ENCODE data around the gene COLEC11.

COLEC11 gene

DNA sequence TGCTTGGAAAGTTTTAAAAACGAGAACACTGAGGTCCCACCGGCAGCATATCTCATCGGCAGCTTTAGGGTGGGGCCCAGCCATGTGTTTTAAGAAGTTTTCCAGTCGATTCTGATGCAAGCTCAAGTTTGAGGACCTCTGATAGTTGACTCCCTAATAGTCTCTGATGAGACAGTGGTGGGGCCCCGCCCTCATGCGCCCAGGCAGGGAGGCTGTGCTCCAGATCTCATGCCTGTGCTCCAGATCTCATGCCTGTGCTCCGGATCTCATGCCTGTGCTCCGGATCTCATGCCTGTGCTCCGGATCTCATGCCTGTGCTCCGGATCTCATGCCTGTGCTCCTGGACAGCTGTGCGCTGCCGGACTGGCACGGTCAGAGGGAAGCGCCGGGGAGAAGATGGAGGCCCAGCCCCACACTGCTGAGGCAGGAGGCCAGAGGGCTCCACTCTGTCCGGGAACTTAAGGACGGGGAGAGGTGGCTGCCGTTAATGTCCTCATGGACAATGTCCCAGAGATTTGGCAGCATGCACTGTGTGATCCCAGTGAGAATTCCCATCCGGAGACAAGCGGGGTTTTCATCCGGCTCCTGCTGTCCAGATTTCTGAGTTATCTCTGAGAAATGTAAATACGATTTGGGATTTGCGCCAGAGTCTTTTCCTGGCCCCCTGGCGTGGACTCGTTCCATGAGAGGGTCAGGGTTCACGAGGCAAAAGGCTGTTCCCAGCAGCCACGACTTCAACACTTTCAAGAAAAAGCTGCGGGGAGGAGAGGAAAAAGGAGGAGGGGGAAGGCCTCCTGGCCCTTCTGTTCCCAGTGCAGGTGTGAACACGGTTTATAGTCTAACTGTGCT, 9.4 kb upstream of the COLEC11 start:
- DNase-seq = no peak

DNA sequence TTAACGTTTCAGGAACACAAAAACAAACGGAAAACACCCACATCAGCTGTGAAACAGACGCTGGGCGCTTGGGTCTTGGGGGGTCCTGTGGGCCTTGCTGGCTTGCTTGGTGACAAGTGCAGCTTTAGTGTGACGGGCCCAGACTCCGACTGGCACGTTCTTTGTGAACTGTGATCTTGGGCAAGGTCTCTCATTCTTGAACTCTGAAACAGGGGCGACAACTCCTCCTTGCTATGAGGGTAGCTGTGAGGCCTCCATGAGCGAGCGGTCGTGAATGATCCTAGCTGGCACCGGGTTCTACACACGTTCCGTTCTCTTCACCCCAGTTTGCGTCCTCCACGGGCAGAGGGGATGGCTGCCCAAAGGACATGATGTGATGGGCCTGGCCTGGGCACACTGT, 8.7 kb upstream of the COLEC11 start:
- DNase-seq = no peak

DNA sequence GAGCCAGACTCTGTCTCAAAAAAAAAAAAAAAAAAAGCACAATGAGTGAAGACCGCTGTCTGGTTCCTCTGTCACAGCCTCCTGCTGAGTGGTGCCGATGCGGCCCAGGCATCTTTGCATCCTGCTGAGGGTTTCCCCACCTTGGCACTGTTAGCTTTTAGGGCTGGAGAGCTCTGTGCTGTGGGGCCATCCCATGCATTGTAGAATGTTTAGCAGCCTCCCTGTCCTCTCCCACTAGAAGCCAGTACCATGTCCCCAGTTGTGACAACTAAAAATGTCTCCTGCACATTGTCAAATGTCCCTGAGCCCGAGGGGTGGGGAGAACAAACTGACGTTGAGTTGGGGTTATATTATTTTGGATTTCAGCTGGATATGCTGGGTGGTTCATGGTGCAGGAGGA, 7.9 kb upstream of the COLEC11 start:
- DNase-seq = no peak

DNA sequence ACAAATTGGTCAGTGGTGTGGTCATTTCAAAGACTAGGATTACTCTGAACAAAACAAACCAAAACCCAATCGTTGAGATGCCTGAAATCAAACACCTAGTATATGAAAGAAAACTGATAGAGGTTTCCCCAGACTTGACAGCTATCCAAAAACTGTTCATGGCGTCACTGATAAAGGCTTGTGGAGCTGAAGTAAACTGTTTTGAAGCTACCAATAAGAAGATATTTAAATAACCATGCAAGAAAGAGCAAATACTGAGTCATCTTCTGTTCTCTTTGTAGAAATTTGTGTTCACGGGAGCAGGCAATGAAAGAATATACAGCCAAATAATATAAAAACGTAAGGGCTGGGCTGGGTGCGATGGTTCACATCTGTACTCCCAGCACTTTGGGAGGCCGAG, 7.5 kb upstream of the COLEC11 start:
- no peak for DNase-seq

DNA sequence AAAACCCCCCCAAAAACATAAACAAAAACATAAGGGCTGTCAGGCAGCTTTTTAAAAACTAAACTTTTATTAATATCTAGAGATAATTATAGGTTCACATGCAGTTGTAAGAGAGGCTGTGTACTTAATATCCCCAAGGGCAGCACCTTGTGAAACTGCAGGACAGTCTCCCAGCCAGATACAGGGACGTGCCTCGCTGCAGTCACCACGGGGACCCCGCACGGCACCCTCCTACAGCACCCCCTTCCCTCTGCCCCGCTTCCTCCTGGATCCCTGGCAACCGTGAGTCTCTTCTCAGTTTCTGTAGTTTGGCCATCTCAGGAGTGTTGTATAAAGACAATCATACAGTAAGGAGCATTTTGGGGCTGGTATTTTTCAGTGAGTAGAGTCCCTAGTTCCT, 6.8 kb upstream of the COLEC11 start:
- no peak for DNase-seq

DNA sequence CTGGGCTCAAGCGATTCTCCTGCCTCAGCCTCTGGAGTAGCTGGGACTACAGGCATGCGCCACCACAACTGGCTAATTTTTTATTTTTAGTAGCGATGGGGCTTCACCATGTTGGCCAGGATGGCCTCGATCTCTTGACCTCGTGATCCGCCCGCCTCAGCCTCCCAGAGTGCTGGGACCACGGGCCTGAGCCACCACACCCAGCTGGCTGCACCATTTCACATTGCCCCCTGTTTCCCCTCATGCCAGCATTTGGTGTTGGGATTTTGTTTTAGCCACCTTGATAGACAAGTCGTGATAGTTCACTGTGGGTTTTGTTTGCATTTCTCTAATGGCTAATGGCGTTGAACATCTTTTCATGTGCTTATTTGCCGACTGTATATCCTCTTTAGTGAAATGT, 5.8 kb upstream of the COLEC11 start:
- DNase-seq = no peak

DNA sequence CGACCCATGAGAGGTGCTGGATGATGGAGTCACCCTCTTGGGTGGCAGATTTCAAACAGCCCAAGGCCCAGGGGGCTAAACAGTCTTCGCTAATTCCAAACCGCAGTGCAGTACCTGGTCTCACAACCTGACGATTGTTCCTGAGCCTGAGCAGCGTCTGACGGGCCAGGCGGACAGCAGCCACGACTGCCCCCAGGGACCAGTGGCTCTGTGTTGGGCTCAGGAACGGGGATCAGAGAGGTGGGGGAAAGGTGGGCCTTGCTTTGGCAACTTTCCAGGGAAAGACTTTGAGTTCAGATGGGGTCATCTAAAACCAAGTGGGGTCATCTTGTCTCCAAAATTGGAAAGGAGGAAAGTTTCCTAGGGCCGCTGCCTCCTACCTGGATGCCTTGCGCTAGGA, 492 bp downstream of the COLEC11 start:
- no peak for DNase-seq

DNA sequence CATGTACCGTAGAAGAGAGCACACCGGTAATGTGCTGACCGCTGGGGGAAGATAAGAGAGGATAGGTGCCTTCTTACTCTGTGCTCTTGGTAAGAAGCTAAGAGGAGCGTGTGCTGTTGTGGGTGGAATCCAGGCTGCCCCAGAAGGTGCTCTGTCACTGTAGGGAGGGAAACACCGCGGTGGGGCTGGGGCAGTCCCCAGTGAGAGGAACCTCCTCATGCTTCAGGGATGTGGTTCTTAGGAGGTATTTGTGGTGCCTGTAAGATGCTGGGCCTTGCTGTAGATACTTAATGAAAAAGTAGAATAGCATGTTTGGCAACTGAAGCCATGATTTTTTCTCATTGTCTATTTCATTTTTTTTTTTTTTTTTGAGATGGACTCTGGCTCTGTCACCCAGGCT, 1.1 kb downstream of the COLEC11 start:
- no peak for DNase-seq

DNA sequence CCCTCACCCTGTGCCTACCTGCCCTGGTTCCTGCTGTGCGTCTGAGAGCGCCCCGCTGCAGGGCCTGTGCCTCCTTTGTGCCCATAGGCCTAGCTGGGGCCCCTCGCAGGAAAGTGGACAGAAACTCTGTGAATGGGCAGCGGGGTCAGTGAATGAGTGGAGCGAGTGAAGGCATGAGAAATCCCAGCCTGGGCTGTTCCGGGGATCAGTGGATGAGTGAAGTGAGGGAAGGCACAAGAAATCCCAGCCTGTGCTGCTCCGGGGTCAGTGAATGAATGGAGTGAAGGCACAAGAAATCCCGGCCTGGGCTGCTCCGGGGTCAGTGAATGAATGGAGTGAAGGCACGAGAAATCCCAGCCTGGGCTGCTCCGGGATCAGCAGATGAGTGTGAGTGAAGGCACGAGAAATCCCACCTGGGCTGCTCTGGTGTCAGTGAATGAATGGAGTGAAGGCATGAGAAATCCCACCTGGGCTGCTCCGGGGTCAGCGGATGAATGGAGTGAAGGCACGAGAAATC, 2.0 kb downstream of the COLEC11 start:
- no peak for DNase-seq

DNA sequence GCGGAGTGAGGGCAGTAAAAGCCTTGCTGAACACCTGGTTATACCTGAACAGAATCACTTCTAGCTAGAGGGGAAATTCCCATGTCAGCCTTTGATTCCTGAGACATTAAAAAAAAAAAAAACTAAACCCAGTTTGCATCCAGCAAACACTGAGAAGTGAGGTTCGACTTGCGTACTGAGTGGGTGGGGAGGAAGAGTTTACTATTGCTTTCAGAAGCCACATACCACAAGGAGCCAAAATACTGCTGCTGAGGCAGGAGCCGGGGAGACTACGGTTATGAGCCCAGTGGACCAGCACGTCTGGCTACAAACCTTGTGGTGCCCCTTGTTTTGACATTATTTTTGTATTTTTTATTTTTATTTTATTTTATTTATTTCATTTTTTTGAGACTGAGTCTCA, 2.7 kb downstream of the COLEC11 start:
- no peak for DNase-seq

DNA sequence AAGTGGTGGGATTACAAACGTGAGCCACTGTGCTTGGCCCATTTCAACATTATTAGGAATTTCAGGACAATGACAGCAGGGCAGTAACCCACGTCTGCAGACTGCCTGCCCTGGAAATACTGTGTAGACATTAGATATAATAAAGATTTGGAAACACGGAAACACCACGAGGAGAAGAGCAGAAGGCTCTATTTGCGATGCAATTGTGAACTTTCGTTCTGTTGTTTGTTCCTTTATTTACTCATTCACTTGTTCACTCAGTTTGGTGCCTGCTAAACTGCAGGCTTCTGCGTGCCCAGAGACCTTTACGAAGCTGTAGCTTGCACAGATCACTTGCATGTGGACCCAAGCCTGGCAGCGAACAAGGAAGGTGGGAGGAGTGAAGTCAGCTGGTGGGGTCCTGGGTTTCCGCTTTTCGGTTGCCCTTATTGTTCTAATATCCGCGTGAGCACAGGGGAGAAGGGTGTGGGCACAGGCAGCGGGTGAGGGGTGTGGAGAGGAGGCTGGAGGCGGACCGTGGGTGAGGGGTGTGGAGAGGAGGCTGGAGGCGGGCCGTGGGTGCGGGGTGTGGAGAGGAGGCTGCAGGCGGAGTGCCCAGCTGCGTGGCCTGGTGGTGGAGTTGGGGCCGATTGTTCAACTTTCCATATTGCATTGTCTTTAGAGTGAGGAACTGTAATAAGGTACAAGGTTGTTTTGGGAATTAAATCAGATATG, 3.4 kb downstream of the COLEC11 start:
- DNase-seq = no peak

DNA sequence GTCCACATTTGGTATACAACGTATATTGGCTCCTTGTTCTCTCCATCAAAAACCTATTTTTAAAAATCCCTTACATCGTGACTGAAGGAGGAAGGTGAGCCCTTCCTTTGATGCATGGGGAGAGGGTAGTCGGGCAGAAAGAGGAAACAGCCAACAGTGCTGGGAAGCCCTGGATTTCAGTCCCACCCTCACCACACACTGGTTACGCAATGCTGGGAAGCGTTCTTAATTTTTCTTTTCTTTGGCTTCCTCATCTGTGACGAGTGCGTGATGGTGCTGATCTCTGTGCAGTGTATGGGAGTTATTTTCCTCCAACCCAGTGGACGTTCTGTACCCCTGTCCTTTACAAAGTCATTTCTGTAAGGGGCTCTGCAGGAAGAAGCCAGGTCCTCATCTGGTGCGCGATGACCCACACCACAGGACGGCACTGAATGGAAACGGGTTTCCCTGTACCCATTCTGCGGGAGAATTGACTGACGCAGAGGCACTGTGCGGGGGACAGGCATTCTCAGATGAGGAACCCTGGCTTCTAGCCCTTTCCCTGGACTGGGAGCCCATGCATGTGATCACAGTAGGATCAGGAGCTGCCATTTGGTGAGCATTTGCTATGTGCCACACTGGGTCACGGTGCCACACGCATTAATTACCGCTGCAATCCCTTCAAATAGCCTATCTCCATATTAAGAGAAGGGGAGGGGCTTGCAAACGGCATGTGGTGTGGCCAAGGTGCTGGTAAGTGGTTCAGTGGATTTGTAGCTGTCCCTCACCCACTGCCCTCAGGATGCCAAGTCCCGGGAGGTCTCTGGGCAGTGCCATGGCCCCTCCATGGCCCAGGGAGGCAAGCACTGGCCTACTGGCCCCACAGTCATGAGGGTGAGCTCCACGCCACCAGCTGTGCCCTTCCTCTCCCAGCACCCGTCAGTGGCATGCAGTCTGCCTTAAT, 4.3 kb downstream of the COLEC11 start:
- no peak for DNase-seq

DNA sequence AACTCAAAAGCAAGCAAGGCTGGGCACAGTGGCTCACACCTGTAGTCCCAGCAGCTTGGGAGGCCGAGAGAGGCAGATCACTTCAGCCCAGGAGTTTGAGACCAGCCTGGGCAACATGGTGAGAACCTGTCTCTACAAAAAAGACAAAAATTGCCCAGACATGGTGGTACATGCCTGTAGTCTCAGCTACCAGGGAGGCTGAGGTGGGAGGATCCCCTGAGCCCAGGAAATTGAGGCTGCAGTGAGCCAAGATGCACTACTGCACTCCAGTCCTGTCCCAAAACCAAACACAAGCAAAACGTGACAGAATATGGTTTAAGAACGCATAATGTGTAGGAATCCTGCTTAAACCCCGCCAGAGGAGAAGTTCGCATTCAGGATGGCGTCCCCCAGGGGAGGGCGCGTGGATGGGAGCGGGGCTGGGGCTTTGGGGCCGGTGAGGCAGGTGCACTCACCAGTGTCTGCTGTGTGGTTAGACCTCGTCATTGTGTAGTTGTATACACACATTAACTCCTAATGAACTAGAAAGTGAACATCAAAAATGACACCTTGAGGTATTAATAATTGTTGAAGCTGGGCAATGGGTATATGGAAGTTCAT, 5.4 kb downstream of the COLEC11 start:
- DNase-seq = no peak

DNA sequence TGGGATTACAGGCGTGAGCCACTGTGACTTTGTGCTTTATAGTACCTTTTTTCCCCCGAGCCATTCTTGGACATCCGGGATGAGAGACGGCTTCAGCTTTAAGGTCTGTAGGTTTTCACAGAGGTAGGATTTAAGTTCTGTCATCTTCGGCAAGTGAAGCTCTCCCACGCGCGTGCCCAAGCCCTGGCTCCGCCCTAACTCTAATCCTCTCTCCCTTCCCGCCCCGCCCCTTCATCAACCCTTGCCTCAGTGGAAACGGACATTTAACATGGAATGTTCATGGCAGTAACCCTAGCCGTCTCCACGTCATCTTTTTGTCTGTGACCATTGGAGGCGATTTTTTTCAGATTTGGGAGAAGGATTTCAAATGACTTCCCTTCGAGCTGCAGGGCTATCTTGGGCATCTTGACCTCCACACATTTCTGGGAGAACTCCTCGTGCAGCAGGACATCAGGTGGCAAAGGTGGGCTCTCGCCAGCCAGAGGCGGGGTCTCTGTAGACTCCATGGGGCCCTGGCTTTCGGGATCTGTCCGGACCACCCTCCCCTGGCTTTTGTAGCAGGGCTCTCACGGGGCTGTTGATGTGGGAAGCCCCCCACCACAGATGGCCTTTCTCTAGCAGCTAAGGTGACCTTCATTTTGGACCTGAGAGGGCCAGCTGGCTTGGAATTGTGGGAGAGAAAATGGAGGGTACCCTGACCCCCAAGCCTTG, 6.8 kb downstream of the COLEC11 start:
- DNase-seq = no peak

DNA sequence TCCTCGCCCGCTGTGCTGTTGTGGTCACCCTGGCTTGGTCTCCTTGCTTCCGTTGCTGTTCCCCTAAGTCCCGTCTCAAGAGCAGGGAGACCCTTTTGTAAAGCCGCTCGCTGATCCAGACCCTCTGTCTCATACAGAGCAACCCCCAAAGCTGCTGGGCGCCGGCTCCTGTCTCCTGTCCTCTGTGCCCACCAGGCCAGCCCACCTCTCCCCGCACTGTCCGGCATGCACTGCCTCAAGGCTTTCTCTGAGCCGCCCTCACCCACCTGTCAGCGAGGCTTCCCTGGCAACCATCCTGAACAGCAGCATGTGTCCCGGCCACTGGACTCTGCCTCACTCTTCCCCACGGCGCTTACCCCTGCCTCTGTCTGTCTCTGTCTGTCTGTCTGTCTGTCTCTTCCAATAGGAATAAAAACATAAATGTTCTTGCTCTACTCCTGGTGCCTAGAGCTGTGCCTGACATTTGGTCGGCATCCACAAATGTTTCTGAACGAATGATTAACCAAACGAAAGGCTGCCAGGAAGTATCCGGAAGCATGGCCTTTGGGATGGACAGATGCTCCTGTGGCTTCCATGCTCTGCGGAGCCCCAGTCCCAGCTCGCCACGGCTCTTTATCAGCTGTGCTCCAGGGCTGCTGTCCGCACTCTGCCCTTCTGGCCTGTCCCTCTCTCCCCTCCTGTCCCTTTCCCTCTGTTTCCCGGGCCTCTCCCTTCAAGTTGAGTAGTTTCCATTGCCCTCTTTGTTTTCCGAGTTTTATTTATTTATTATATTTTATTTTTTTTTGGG, 7.8 kb downstream of the COLEC11 start:
- no peak for DNase-seq

DNA sequence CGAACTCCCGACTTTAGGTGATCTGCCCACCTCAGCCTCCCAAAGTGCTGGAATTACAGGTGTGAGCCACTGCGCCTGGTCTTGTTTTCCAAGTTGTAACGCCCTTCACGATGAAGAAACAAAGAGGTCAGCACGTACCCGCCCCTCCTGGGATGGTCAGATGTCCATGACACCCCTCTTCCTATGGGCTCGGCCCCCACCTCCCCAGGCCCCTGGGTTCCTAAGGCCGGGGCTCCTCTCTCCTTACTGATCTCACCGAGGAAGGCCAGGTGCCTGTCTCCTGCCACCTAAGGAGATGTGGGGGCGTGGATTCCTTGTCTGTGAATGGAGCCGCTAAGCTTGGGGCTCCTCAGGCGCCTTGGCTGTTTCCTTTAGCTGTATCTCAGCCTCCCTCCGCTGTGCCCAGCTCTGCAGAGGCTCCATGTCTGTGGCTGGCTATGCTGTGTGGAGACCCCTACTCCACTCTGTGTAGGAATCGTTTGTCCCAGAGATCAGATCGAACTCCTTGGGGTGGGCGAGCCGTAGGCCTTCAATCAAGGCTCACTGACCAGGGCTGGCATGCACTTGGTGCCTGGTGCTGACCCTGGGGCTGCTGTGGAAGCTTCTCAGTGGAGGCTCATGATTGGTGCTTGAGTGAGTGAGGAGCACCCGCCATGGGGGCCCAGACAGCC, 8.8 kb downstream of the COLEC11 start:
- DNase-seq = no peak

DNA sequence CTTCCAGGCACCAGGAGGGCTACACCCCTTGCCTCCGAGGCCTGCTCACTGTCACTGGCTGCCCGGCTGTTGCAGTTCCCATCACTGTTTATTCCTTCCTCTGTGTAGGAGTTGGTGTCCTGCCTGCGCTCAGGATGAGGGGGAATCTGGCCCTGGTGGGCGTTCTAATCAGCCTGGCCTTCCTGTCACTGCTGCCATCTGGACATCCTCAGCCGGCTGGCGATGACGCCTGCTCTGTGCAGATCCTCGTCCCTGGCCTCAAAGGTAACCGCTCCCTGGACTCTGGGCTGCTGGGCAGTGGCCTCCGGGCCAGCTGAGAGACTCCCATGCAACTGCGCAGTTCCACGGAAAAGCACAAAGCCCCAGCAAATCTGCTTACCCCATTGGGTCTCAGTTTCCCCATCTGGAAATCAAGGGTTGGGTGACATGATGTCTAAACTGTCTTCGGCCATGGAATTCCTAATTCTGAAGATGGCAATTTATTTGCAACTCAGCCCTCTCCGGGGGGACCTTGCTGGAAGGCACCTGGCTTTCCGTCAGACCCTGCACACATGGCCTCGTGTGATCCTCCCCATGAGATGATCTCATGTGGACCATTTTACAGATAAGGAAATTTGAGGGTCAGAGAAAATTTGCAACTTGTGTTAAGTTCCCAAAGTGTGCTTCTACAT, 9.4 kb downstream of the COLEC11 start:
- no peak for DNase-seq

DNA sequence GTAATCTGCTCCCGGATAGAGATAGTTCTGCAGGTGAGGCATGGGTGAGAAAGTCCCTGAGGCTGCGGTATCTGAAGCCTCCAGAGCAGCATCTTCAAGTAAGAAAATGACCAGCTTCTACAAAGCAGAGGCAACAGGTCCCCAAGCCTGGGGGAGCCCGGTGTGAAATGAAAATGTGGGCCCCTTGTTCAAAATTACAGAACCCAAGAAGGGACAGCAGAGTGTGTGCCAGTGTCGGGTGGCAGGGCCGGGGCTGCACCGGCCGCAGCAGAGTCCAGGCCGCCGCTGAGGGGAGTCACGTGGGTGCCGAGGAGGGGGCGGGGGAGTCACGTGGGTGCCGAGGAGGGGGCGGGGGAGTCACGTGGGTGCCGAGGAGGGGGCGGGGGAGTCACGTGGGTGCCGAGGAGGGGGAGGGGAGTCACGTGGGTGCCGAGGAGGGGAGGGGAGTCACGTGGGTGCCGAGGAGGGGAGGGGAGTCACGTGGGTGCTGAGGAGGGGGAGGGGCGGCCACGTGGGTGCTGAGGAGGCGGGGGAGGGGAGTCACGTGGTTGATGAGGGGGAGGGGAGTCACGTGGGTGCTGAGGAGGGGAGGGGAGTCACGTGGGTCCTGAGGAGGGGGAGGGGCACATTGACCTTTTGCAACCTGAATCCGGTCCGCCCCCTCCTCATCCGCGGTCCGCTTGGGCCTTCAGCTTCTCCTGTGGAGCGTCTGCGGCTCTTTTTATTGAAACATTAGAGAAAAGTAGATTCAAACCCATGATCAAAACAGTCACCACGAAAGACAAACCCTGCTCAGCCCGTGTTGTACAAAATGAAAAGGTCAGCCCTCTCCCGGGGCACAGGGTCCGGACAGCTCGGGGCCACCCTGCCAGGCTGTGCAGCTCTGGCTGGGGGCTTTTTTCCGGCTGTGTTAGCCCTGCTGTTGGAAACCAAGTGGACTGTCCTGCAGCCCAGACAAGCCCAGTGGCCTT, 10.4 kb downstream of the COLEC11 start:
- DNase-seq = peak; percentile 11 to 94

DNA sequence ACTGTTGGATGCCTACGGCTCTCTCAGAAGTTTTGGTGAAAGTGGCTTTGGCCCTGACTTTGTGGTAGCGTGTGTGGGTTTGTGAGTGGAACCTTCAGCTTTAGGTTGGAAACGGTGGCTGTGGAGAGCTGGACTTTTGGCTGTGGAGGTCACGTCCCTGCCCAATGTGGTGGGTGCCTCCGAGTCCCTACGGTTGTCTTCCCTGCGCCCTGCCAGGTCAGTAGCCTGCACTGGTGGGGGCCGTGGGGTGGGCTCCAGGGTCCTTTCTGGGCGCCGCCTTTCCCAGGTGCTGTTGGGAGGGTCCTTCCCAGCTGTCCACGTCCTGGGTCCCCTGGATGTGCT, 11.1 kb downstream of the COLEC11 start:
- no peak for DNase-seq
